Suppressor macrophage treated with lipopolysaccharide for 1 hour (primary cell): ENCODE data around the gene WWOX.
A peak's percentile ranks its signal among the peaks of the same experiment; 100 is the strongest.
"Not testable (repeated sequence)": the region's sequence is repeated elsewhere in the genome, so short reads cannot be mapped to it uniquely, and the experiment has no call there.

ENCODE experiments used
- DNase-seq, 3 donors: peaks; one replicate each; pipeline ENCODE4 v3.0.0-alpha.2; 2020 to 2022

Gene WWOX

GRCh38 chr16:78099271-78100111, at the start of gene WWOX:
Gene WWOX, plus strand, starts transcription at chr16:78099654.
- DNase-seq = peak; percentile 97 to 98 (median 98)

- no peak for DNase-seq
Measured at GRCh38 chr16:78050734-78051400, 48.6 kb upstream of the WWOX start.

- DNase-seq = no peak
Measured at GRCh38 chr16:78057803-78058564, 41.5 kb upstream of the WWOX start.

GRCh38 chr16:78059806-78060205, 39.6 kb upstream of the WWOX start:
- not testable (repeated sequence) for DNase-seq

- no peak for DNase-seq
Measured at GRCh38 chr16:78060295-78060694, 39.2 kb upstream of the WWOX start.

- no peak for DNase-seq
Measured at GRCh38 chr16:78060809-78061208, 38.6 kb upstream of the WWOX start.

GRCh38 chr16:78065319-78065718, 34.1 kb upstream of the WWOX start:
- DNase-seq = no peak

- no peak for DNase-seq
Measured at GRCh38 chr16:78069913-78070312, 29.5 kb upstream of the WWOX start.

GRCh38 chr16:78072275-78072674, 27.2 kb upstream of the WWOX start:
- no peak for DNase-seq

- no peak for DNase-seq
Measured at GRCh38 chr16:78075800-78076199, 23.7 kb upstream of the WWOX start.

- DNase-seq = no peak
Measured at GRCh38 chr16:78081341-78081740, 18.1 kb upstream of the WWOX start.

GRCh38 chr16:78091419-78091818, 8.0 kb upstream of the WWOX start:
- DNase-seq = no peak

GRCh38 chr16:78092758-78093157, 6.7 kb upstream of the WWOX start:
- DNase-seq = no peak

GRCh38 chr16:78094166-78094565, 5.3 kb upstream of the WWOX start:
- DNase-seq = no peak

GRCh38 chr16:78094998-78095397, 4.5 kb upstream of the WWOX start:
- no peak for DNase-seq

- DNase-seq = peak in 1 of 3 donors; percentile 4
Measured at GRCh38 chr16:78096386-78096785, 3.1 kb upstream of the WWOX start.

- DNase-seq = no peak
Measured at GRCh38 chr16:78097548-78097947, 1.9 kb upstream of the WWOX start.

GRCh38 chr16:78098087-78098486, 1.4 kb upstream of the WWOX start:
- DNase-seq = no peak

- no peak for DNase-seq
Measured at GRCh38 chr16:78098595-78099270, 721 bp upstream of the WWOX start.

GRCh38 chr16:78100112-78100467, 636 bp downstream of the WWOX start:
- DNase-seq = peak in 1 of 3 donors; percentile 47

- DNase-seq = no peak
Measured at GRCh38 chr16:78102122-78102660, 2.7 kb downstream of the WWOX start.

GRCh38 chr16:78102865-78103264, 3.4 kb downstream of the WWOX start:
- DNase-seq = no peak

- DNase-seq = no peak
Measured at GRCh38 chr16:78105517-78105916, 6.1 kb downstream of the WWOX start.
